Gastroesophageal sphincter (tissue), 3 donors: ENCODE measurements around the gene MRO.

Experiments
- POLR2A ChIP-seq, 2 donors: fragments of 450-650 bp; IDR thresholded peaks; one replicate each; pipeline ENCODE4 v1.6.1; 2017; ENCODE audit warnings: antibody characterized with exemption in 2 of 2, mild to moderate bottlenecking in 2 of 2, moderate library complexity in 1 of 2
- TF ChIP-seq, protein P1 (sequence below), 4 experiments: fragments of 200-600 bp in 2 of 4; fragments of 450-650 bp in 2 of 4; sonication (generic) in 1 of 4; IDR thresholded peaks; one replicate each; pipeline ENCODE4 v1.5.1; 2017 to 2019; ENCODE audit warnings: antibody characterized with exemption in 4 of 4, mild to moderate bottlenecking in 2 of 4, moderate library complexity in 2 of 4

GRCh38 chr18:50749945-50750344, 69.9 kb downstream of the MRO start:
- TF ChIP-seq, protein P1, sequence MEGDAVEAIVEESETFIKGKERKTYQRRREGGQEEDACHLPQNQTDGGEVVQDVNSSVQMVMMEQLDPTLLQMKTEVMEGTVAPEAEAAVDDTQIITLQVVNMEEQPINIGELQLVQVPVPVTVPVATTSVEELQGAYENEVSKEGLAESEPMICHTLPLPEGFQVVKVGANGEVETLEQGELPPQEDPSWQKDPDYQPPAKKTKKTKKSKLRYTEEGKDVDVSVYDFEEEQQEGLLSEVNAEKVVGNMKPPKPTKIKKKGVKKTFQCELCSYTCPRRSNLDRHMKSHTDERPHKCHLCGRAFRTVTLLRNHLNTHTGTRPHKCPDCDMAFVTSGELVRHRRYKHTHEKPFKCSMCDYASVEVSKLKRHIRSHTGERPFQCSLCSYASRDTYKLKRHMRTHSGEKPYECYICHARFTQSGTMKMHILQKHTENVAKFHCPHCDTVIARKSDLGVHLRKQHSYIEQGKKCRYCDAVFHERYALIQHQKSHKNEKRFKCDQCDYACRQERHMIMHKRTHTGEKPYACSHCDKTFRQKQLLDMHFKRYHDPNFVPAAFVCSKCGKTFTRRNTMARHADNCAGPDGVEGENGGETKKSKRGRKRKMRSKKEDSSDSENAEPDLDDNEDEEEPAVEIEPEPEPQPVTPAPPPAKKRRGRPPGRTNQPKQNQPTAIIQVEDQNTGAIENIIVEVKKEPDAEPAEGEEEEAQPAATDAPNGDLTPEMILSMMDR (IDR thresholded peaks at IDR 0.05), result no peak
- TF ChIP-seq POLR2A (IDR thresholded peaks at IDR 0.05), result no peak
